Measurements from ENCODE around the gene UMODL1. TPM values are rescaled to one million over a fixed set of nuclear protein-coding genes. Genes with fewer than 3 reads are reported as not detected.

The UMODL1 gene
- total and polyA plus RNA-seq, 10 of the 15 experiments (the other 5 are each of a cell fraction or from before 2014, with no cell fraction given), result 0.01 to 0.11 (median 0.03) TPM; not detected in 5

DNA sequence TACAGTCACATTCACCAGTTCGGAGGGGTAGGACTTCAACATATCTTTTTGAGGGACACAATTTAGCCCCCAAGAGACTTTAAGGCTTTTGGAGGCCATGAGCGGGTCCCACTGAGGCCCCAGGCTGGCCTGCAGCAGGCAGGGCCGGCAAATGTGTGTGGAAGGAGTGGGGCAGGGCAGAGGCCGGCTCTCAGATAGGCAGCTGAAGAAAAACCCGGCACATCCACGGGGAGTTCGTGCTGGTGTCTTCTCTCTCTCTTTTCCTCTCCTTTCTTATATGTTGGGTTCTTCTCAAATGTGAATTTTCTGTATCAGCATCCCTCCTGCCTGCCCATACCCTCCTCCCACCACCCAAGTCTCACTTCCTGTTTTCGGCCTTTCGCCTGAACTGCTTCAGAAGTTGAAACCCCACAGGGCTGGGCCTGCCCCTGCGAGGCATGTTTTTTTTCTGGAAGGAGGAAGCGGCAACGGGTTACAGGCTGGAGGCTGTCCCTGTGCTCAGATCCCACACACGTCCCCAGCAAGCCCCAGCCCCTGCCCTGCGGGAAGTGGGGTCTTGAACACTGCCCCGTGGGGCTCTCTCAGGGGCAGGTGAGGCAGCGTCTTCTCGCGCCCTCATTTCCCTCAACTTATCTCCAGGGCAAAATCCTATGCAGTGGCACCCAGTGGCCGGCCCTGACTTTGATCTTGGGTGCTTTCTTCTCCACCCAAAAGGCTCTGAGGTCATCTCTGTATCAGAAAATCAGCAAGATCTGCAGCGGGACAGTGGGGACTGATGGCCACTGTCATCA, 9.7 kb upstream of the UMODL1 start (continued):
- TF ChIP-seq, protein P1, sequence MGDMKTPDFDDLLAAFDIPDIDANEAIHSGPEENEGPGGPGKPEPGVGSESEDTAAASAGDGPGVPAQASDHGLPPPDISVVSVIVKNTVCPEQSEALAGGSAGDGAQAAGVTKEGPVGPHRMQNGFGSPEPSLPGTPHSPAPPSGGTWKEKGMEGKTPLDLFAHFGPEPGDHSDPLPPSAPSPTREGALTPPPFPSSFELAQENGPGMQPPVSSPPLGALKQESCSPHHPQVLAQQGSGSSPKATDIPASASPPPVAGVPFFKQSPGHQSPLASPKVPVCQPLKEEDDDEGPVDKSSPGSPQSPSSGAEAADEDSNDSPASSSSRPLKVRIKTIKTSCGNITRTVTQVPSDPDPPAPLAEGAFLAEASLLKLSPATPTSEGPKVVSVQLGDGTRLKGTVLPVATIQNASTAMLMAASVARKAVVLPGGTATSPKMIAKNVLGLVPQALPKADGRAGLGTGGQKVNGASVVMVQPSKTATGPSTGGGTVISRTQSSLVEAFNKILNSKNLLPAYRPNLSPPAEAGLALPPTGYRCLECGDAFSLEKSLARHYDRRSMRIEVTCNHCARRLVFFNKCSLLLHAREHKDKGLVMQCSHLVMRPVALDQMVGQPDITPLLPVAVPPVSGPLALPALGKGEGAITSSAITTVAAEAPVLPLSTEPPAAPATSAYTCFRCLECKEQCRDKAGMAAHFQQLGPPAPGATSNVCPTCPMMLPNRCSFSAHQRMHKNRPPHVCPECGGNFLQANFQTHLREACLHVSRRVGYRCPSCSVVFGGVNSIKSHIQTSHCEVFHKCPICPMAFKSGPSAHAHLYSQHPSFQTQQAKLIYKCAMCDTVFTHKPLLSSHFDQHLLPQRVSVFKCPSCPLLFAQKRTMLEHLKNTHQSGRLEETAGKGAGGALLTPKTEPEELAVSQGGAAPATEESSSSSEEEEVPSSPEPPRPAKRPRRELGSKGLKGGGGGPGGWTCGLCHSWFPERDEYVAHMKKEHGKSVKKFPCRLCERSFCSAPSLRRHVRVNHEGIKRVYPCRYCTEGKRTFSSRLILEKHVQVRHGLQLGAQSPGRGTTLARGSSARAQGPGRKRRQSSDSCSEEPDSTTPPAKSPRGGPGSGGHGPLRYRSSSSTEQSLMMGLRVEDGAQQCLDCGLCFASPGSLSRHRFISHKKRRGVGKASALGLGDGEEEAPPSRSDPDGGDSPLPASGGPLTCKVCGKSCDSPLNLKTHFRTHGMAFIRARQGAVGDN (IDR thresholded peaks at IDR 0.05), result peak; percentile 77
- peak; percentile 94 for TF ChIP-seq DPF2 (IDR thresholded peaks at IDR 0.05)
- TF ChIP-seq, protein P2, sequence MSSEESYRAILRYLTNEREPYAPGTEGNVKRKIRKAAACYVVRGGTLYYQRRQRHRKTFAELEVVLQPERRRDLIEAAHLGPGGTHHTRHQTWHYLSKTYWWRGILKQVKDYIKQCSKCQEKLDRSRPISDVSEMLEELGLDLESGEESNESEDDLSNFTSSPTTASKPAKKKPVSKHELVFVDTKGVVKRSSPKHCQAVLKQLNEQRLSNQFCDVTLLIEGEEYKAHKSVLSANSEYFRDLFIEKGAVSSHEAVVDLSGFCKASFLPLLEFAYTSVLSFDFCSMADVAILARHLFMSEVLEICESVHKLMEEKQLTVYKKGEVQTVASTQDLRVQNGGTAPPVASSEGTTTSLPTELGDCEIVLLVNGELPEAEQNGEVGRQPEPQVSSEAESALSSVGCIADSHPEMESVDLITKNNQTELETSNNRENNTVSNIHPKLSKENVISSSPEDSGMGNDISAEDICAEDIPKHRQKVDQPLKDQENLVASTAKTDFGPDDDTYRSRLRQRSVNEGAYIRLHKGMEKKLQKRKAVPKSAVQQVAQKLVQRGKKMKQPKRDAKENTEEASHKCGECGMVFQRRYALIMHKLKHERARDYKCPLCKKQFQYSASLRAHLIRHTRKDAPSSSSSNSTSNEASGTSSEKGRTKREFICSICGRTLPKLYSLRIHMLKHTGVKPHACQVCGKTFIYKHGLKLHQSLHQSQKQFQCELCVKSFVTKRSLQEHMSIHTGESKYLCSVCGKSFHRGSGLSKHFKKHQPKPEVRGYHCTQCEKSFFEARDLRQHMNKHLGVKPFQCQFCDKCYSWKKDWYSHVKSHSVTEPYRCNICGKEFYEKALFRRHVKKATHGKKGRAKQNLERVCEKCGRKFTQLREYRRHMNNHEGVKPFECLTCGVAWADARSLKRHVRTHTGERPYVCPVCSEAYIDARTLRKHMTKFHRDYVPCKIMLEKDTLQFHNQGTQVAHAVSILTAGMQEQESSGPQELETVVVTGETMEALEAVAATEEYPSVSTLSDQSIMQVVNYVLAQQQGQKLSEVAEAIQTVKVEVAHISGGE (CRISPR knock-in tag; IDR thresholded peaks at IDR 0.05), result no peak
- TF ChIP-seq, protein P3, sequence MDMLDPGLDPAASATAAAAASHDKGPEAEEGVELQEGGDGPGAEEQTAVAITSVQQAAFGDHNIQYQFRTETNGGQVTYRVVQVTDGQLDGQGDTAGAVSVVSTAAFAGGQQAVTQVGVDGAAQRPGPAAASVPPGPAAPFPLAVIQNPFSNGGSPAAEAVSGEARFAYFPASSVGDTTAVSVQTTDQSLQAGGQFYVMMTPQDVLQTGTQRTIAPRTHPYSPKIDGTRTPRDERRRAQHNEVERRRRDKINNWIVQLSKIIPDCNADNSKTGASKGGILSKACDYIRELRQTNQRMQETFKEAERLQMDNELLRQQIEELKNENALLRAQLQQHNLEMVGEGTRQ (IDR thresholded peaks at IDR 0.05; ENCODE audit: borderline replicate concordance, low read depth, low read length), result no peak
- TF ChIP-seq RAD51 (IDR thresholded peaks at IDR 0.05), result no peak
- TF ChIP-seq, protein P4, sequence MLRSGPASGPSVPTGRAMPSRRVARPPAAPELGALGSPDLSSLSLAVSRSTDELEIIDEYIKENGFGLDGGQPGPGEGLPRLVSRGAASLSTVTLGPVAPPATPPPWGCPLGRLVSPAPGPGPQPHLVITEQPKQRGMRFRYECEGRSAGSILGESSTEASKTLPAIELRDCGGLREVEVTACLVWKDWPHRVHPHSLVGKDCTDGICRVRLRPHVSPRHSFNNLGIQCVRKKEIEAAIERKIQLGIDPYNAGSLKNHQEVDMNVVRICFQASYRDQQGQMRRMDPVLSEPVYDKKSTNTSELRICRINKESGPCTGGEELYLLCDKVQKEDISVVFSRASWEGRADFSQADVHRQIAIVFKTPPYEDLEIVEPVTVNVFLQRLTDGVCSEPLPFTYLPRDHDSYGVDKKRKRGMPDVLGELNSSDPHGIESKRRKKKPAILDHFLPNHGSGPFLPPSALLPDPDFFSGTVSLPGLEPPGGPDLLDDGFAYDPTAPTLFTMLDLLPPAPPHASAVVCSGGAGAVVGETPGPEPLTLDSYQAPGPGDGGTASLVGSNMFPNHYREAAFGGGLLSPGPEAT (IDR thresholded peaks at IDR 0.05; ENCODE audit: low read depth), result peak; percentile 78; the same call in 1 of the 2 replicates
- no peak for TF ChIP-seq BRCA1 (IDR thresholded peaks at IDR 0.05; ENCODE audit: low read depth, low read length)
- peak; percentile 74 for TF ChIP-seq MTA2 (IDR thresholded peaks at IDR 0.05; ENCODE audit: low read depth)
- no peak for TF ChIP-seq PML (IDR thresholded peaks at IDR 0.05; ENCODE audit: low read length)
- TF ChIP-seq BCL11A (IDR thresholded peaks at IDR 0.05; ENCODE audit: low read depth, low read length), result peak; percentile 83
- no peak for TF ChIP-seq RBBP5 (conservative IDR thresholded peaks at IDR 0.05)
- TF ChIP-seq, protein P5, sequence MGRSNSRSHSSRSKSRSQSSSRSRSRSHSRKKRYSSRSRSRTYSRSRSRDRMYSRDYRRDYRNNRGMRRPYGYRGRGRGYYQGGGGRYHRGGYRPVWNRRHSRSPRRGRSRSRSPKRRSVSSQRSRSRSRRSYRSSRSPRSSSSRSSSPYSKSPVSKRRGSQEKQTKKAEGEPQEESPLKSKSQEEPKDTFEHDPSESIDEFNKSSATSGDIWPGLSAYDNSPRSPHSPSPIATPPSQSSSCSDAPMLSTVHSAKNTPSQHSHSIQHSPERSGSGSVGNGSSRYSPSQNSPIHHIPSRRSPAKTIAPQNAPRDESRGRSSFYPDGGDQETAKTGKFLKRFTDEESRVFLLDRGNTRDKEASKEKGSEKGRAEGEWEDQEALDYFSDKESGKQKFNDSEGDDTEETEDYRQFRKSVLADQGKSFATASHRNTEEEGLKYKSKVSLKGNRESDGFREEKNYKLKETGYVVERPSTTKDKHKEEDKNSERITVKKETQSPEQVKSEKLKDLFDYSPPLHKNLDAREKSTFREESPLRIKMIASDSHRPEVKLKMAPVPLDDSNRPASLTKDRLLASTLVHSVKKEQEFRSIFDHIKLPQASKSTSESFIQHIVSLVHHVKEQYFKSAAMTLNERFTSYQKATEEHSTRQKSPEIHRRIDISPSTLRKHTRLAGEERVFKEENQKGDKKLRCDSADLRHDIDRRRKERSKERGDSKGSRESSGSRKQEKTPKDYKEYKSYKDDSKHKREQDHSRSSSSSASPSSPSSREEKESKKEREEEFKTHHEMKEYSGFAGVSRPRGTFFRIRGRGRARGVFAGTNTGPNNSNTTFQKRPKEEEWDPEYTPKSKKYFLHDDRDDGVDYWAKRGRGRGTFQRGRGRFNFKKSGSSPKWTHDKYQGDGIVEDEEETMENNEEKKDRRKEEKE (IDR thresholded peaks at IDR 0.05), result no peak
- TF ChIP-seq KAT2A (conservative IDR thresholded peaks at IDR 0.05; ENCODE audit: control insufficient read depth, low read depth, low read length), result no peak
- TF ChIP-seq BHLHE40 (IDR thresholded peaks at IDR 0.05; ENCODE audit: borderline replicate concordance in 1 of 2, low read depth in 2 of 2, low read length in 1 of 2), result peak; percentile 35 to 63; a peak in 1 of 4 replicates

All from GM12878 (cell line).